Mucosa of descending colon (tissue), 3 donors: Measurements from ENCODE around the gene RXRG. TPM values are rescaled to one million over a fixed set of nuclear protein-coding genes. Genes with fewer than 3 reads are reported as not detected.

Experiments
- ATAC-seq: fragments of 200-7000 bp; cut with Tn5 transposase; one replicate; pipeline ENCODE4 v1.9.1; 2020; ENCODE audit warnings: mild to moderate bottlenecking, moderate library complexity
- DNase-seq, 3 donors: peaks; one replicate each; pipeline ENCODE4 v3.0.0-alpha.2; 2020
- H3K36me3 ChIP-seq: fragments of 200-600 bp; one replicate; pipeline ENCODE4 v1.8.0; 2021; ENCODE audit warnings: low read depth, mild to moderate bottlenecking
- H3K4me1 ChIP-seq: fragments of 200-600 bp; one replicate; pipeline ENCODE4 v1.8.0; 2021; ENCODE audit warnings: low read depth, mild to moderate bottlenecking
- H3K4me3 ChIP-seq: fragments of 200-600 bp; one replicate; pipeline ENCODE4 v1.8.0; 2021; ENCODE audit warnings: mild to moderate bottlenecking
- H3K9me3 ChIP-seq: fragments of 200-600 bp; one replicate; pipeline ENCODE4 v1.8.0; 2021; ENCODE audit warnings: mild to moderate bottlenecking
- intact Hi-C, 2 donors: fragments of 100-400 bp; cut with DNase I in 1 of 2; cut with micrococcal nuclease in 1 of 2; formaldehyde crosslinking; loops; one replicate each; pipeline versions ENCODE4 v1.11.0 to v1.11.1; 2022; cut with DNase I, micrococcal nuclease
- total RNA-seq, 3 donors: library from RNA; stranded (reverse); fragmentation: NEBNext Ultra II Directional in 2 of 3; extraction: Animal tissue kit (Norgen Biotek cat#: 25700) in 2 of 3; gene quantifications; one replicate each; pipeline versions ENCODE4 v1.2.1 to v1.2.4, GENCODE V29; 2021 to 2023
- TF ChIP-seq, protein P1 (sequence below): fragments of 200-600 bp; IDR thresholded peaks from one replicate; pipeline ENCODE4 v1.8.0; 2022; ENCODE audit warnings: antibody characterized with exemption, mild to moderate bottlenecking
- donor health status: DM: no; HTN: no; CAD: no; lungs with moderate emphysema.
- donor health status: DM: no; HTN: no; CAD: no.
- donor health status: DM: no; HTN: yes; CAD: no.

The RXRG gene
- total RNA-seq, 3 donors from 2014 or later: 0.29 to 1.8 (median 1.1) TPM

- peak; percentile 35 for ATAC-seq
- TF ChIP-seq, protein P1, sequence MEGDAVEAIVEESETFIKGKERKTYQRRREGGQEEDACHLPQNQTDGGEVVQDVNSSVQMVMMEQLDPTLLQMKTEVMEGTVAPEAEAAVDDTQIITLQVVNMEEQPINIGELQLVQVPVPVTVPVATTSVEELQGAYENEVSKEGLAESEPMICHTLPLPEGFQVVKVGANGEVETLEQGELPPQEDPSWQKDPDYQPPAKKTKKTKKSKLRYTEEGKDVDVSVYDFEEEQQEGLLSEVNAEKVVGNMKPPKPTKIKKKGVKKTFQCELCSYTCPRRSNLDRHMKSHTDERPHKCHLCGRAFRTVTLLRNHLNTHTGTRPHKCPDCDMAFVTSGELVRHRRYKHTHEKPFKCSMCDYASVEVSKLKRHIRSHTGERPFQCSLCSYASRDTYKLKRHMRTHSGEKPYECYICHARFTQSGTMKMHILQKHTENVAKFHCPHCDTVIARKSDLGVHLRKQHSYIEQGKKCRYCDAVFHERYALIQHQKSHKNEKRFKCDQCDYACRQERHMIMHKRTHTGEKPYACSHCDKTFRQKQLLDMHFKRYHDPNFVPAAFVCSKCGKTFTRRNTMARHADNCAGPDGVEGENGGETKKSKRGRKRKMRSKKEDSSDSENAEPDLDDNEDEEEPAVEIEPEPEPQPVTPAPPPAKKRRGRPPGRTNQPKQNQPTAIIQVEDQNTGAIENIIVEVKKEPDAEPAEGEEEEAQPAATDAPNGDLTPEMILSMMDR: no peak
- DNase-seq: peak in 2 of 3 donors; percentile 49 to 52
- H3K9me3 ChIP-seq: no peaks in the 10 kb centered on the region
- intact Hi-C loops: no loop called here
- no peak within 1 kb of the TSS for H3K4me3 ChIP-seq
- peaks cover 31% of the 10 kb centered on the region for H3K4me1 ChIP-seq
- no peaks in the 10 kb centered on the region for H3K36me3 ChIP-seq
Measured at GRCh38 chr1:165355977-165356811, 88.7 kb downstream of the RXRG start, which contains the start of gene LMX1A. Gene LMX1A, minus strand, starts transcription at chr1:165356715. Its CDS starts 1,156 bp downstream, at chr1:165355559.

- H3K9me3 ChIP-seq: no peaks in the 10 kb centered on the region
- intact Hi-C loops: no loop called here
- TF ChIP-seq, protein P1: no peak
- H3K4me1 ChIP-seq: peaks cover 31% of the 10 kb centered on the region
- DNase-seq: no peak
- H3K4me3 ChIP-seq: no peak overlapping the region
- ATAC-seq: no peak
- H3K36me3 ChIP-seq: no peaks in the 10 kb centered on the region
Measured at GRCh38 chr1:165355139-165355976, 89.6 kb downstream of the RXRG start.

GRCh38 chr1:165354739-165355138, 90.2 kb downstream of the RXRG start:
- no peak for ATAC-seq
- H3K4me1 ChIP-seq: peaks cover 31% of the 10 kb centered on the region
- H3K36me3 ChIP-seq: no peaks in the 10 kb centered on the region
- TF ChIP-seq, protein P1: no peak
- intact Hi-C loops: no loop called here
- H3K4me3 ChIP-seq: no peak overlapping the region
- DNase-seq: no peak
- H3K9me3 ChIP-seq: no peaks in the 10 kb centered on the region

- Histone ChIP-seq H3K4me1 (peaks cover 31% of the 10 kb centered on the region), H3K36me3 (no peaks in the 10 kb centered on the region), H3K4me3 (no peak overlapping the region), H3K9me3 (no peaks in the 10 kb centered on the region)
- TF ChIP-seq, protein P1: no peak
- intact Hi-C loops: no loop called here
- ATAC-seq (no peak), DNase-seq (no peak)
Measured at GRCh38 chr1:165353731-165354671, 90.9 kb downstream of the RXRG start.
